DOHH2 (cell line): ENCODE measurements around the gene BIVM.

Experiments
- CTCF ChIP-seq: fragments of 200-600 bp; sonication (generic); IDR thresholded peaks from one replicate; pipeline ENCODE4 v1.5.1; 2014; ENCODE audit warnings: antibody characterized with exemption, mild to moderate bottlenecking, low read depth, low read length; ENCODE audit not compliant: poor library complexity, severe bottlenecking
- EZH2phosphoT487 ChIP-seq: fragments of 200-600 bp; sonication (generic); IDR thresholded peaks from 2 replicates; pipeline ENCODE4 v1.6.1; 2017; ENCODE audit warnings: borderline replicate concordance, mild to moderate bottlenecking, antibody characterized with exemption, low read length, moderate library complexity, mixed read lengths

- TF ChIP-seq CTCF (no peak), EZH2phosphoT487 (no peak)
These were observed 13.8 kb downstream of the BIVM start for GRCh38 chr13:102812611-102813287.
